Left cardiac atrium (tissue), 4 donors: Measurements from ENCODE around the gene RNF115. TPM values are rescaled to one million over a fixed set of nuclear protein-coding genes. Genes with fewer than 3 reads are reported as not detected.

Experiments used
- ATAC-seq, 2 donors: fragments of 200-7000 bp; cut with Tn5 transposase; one replicate each; pipeline ENCODE4 v1.9.1; 2020; ENCODE audit warnings: mild to moderate bottlenecking in 2 of 2, moderate library complexity in 2 of 2
- DNase-seq: peaks from one replicate; pipeline ENCODE4 v3.0.0-alpha.2; 2020
- intact Hi-C, 2 donors: fragments of 100-400 bp; cut with DNase I; formaldehyde crosslinking; loops; one replicate each; pipeline versions ENCODE4 v1.14.1 to v1.15.1; 2022 to 2023
- total RNA-seq, 2 donors: library from RNA; stranded (reverse); fragmentation: NEBNext Ultra II Directional; extraction: Animal tissue kit (Norgen Biotek cat#: 25700); gene quantifications; one replicate each; pipeline ENCODE4 v1.2.1, GENCODE V29; 2021
- donor health status: DM: no; HTN: yes; CAD: no.
- donor health status: DM: no; HTN: yes; CAD: no; lungs with severe emphysema.
- donor health status: DM: yes; HTN: yes; CAD: no.
- donor health status: Dilated cardiomyopathy.

RNF115 gene
- total RNA-seq, 2 donors from 2014 or later, result 27.7 to 34.4 TPM

DNA sequence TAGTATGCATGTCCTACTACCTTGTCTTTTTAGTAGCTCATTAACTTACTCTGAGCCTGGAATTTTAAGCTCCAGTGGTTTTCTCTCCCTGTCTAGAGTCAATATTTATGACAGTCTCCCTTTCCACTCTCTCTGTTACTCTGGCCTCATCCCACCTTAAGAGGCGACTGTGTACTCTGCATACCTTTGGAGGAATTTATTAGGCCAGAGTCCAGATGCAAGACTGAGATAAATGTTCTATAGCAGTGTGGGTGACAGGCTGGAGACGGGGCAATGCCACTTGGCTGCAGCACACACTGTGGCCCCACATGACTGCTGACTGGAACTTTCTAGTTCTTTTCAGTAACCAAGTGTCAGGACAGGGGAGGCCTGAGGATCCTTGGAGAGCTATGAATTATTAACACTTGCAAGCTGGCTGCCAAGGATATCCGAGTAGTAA is 112.7 kb downstream of the RNF115 start:
- no peak for DNase-seq
- intact Hi-C loops, result no loop called here
- ATAC-seq, result no peak

DNA sequence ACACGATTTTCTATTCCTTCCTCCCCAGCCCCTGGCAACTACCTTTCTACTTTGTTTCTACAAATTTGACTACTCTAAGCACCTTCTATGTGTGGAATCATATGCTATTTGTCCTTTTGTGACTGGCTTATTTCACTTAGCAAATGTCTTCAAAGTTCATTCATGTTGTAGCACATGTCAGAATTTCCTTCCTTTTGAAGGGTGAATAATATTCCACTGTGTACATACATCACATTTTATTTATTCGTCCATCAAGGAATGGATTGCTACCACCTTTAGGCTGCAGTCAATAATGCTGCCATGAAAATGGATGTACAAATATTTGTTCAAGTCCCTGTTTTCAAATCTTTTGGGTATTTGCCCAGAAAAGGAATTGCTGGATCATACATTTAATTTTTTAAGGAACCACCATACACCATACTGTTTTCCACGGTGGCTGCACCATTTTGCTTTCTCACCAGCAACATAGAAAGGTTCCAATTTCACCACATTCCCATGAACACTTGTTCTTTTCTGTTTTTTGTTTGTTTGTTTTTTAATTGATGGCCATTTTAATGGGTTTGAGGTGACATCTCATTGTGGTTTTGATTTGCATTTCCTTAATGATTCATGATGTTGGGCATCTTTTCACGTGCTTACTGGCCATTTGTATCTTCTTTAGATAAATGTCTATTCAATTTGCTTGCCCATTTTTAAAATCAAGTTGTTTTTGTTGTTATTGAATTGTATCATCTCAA is 113.4 kb downstream of the RNF115 start:
- intact Hi-C loops, result no loop called here

DNA sequence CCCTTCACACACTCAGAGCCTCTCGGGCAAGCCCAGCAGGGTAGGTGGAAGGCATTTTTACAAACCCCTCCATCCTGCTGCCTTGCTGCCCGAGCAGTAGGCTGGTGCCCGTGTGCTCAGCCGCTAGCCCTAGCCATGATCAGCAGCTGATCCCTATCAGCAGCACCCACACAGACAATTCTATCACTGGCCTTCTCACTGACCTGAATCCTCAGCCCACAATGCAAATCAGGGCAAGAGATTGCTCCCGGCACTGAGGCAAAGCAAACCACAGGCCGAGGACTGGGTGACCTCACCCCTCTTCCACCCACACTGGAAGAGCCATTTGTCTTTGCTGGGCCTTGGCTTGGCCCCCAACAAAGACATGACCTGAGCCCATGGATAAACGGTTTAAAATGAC is 115.8 kb downstream of the RNF115 start:
- intact Hi-C loops, result no loop called here
- DNase-seq, result no peak
- no peak for ATAC-seq

More for the DNA sequence above, 113.4 kb downstream of the RNF115 start:
- ATAC-seq (no peak), DNase-seq (no peak)

DNA sequence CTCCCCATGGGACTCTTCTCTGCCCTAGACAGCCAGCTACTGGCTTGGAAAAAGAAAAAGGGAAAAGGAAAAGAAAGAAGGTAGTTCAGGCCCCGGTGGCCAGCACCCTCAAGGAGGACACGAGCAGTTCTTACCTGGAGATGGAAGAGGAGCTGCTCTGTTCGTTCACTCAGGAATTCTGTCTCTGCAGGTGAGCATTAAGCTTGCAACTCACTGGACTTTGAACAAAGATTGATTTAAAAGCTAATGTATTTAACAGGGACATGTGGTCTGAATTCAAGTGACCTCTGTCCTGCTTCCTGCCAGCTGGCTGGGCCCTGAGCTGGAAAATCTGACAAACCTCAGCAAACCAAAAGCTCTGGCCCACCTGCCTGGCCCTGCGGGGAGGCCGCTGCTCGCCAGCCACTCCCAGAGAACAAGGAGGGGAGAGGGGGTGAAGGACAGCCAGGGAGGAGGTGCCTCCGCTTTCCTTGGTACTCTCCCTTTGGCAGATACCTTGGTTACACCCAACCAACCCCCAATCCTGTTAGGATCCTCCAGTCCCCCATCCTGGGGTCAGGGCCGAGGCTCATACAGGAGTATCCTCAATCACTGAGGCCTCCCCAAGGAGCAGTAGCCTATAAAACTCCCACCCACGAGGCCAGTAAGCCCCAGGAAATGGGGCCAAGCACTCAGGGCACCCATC is 116.6 kb downstream of the RNF115 start, which contains the start of gene PDZK1:
PDZK1 (minus strand) TSS at position 186 of the 685 bp plus-strand sequence. CDS start 19,347 bp downstream, outside the sequence.
- DNase-seq, result no peak
- no peak for ATAC-seq
- intact Hi-C loops, result no loop called here

DNA sequence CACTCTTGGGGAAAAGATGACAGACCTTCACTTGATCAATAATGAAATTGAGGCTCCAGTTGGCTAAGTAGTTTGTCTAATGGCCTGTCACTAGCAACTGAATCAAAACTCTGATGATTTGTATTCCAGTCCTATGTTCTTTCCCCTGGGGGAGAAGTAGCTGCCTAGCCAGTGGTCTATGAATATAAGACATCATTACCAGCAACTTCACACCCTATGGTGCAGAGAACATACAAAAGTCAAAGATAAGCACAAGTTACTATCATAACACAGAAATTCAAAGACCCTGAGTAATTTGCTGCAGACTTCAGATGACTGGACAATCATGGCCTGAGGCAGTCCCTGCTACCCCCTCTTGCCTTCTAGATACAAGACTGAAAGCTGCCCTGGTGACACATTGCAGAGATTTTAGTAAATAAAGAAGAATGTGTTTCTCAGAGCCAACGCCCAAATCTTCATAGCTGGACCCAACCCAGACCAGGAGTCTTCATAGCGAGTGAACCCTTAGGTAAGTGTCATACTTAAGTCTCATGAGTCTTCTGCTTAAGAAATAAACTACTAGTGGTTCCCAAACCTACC is 117.7 kb downstream of the RNF115 start:
- ATAC-seq (no peak), DNase-seq (no peak)
- intact Hi-C loops, result no loop called here

DNA sequence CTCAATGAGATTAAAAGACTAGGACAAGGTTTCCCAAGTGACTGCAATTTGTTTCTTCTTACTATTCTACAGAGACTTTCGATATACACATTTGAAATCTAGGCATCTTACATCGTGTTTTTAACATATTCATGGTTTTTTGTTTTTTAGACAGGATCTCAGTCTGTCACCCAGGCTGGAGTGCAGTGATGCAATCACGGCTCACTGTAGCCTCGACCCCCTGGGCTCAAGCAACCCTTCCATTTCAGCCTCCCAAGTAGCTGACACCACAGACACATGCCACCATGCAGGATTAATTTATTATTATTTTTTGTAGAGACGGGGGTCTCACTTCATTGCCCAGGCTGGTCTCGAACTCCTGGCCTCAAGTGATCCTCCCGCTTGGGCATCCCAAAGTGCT is 118.3 kb downstream of the RNF115 start:
- DNase-seq (no peak), ATAC-seq (no peak)
- intact Hi-C loops, result no loop called here

DNA sequence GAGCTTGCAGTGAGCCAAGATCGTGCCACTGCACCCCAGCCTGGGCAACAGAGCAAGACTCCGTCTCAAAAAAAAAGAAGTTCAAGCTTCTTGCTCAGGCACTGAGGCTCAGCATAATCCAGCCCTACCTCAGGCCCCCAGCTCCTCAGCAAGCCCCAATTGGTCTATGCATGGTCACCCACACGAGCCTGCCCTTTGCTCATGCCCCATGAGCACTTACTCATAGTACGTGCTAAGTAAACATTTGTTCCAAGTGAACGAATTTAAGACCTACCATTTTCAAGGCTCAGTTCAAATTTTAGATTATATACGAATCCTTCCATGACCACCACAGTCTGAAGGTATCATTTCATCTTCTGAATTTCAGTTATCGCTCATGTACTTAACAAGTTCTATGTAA is 121.1 kb downstream of the RNF115 start:
- ATAC-seq, result no peak
- intact Hi-C loops, result no loop called here
- no peak for DNase-seq

DNA sequence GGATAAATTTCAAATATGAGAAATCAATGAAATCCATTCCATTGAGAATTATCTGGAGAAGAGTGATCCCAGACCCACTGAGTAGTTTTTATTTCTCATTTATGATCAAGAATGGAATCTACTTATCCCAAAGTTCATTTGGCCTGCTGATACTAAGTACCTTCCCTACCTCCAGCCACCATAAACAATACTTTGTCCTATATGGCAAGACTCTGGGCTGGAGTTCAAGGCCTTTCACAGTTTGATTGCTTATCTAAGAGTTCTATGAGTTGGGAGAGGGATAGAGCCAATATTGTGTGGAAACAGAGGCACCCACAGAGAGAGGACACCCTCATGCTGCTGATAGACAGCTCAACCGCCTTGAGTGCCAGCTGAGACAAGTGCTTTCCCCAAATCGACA is 121.8 kb downstream of the RNF115 start:
- DNase-seq (no peak), ATAC-seq (no peak)
- intact Hi-C loops, result no loop called here

DNA sequence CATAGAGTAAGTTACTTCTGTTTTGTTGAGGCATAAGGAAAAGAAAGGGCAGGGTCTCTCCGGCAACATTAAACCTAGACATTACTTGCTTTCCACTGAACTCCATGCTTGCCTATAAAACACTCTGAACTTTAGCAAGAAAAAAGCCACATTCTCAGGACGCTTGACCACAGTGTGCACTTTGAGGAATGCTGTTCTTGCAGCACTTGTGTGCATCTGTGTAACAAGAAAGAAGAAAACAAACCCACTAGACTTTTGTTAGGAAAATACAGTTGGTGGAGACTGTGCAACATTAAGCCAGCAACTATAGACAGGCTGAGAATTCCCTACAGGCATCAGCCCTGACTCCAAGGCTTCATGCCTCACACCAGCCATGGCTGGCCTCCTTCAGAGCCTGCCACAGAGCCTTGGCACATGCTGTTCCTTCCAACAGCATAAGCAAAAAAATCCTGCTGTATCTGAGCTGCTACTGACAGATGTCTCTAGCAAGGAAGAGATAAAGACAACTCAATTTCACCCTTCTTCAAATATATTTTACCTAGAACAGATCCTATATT is 122.5 kb downstream of the RNF115 start:
- DNase-seq, result no peak
- ATAC-seq, result no peak
- intact Hi-C loops, result no loop called here

DNA sequence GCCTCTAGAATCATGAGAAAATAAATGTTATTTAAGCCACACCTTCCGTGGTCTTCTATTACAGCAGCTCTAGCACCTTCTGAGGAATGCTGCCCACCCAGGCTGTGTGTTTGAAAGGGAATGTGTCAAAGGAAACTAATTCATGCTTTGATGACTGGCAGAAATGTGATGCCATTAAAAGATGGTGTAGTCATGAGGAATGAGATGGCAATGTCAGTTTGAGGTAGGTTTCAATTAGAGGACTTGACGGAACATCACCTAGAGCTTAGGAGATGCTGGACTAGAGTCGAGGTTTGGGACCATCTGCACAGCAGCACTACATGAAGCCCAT is 127.3 kb downstream of the RNF115 start:
- intact Hi-C loops, result no loop called here
- ATAC-seq, result no peak
- no peak for DNase-seq

DNA sequence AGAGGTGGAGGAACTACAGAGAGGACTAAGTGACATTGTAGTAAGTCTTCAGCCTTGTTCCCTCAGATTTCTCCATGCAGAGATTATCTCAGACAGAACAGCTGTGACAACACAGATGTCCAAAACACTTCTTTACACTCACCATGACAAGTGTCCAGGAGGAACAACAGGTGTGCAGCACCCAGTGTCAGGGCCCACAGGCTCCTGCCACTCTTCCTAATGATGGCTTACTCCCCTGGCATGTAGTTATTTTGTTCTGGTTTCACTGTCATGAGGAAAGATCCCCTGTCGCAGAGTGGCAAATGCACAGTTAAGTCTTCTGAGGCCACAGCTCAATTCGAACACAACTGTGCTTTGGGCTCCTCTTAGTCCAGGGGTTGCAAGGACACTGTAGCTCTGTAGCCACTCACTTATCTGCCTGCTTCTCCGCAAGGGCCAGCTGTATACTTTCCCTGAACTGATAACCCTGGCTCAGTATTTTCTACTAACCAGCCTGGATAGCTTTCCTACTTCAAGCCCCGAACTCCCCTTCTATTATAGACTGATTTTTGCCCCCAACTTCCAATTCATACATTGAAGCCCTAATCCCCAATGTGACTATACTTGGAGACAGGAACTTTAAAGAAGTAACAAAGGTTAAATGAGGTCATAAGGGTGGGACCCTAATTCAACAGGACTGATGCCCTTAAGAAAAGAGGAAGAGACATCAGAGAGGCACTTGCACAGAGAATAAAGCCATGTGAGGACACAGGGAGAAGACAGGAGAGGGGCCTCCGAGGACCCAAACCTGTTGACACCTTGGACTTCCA is 127.9 kb downstream of the RNF115 start:
- no peak for ATAC-seq
- no peak for DNase-seq
- intact Hi-C loops, result no loop called here

DNA sequence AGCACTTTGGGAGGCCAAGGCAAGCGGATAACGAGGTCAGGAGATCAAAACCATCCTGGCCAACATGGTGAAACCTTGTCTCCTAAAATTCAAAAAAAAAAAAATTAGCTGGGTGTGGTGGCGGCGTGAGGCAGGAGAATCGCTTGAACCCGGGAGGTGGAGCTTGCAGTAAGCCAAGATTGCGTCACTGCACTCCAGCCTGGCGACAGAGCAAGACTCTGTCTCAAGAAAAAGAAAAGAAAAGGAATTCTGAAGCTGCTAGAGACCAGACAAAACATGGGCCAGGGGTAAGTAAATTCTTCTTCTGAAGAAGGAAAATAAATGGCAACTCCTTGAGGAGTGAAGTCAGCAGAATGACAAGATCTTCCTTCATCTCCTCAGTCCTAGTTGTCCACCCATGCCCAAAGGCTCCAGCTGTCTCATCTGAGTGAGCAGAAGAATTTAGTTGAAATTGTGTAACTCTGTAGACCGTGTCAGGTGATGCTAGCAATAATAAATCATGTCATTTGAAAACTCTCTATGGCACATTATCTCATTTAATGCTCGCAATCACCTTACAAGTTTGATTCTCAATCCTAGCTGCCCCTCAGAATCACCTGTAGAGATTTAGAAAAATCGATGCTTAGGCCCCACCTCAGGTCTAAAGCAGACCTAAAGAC is 131.0 kb downstream of the RNF115 start:
- DNase-seq (no peak), ATAC-seq (no peak)
- intact Hi-C loops, result no loop called here

DNA sequence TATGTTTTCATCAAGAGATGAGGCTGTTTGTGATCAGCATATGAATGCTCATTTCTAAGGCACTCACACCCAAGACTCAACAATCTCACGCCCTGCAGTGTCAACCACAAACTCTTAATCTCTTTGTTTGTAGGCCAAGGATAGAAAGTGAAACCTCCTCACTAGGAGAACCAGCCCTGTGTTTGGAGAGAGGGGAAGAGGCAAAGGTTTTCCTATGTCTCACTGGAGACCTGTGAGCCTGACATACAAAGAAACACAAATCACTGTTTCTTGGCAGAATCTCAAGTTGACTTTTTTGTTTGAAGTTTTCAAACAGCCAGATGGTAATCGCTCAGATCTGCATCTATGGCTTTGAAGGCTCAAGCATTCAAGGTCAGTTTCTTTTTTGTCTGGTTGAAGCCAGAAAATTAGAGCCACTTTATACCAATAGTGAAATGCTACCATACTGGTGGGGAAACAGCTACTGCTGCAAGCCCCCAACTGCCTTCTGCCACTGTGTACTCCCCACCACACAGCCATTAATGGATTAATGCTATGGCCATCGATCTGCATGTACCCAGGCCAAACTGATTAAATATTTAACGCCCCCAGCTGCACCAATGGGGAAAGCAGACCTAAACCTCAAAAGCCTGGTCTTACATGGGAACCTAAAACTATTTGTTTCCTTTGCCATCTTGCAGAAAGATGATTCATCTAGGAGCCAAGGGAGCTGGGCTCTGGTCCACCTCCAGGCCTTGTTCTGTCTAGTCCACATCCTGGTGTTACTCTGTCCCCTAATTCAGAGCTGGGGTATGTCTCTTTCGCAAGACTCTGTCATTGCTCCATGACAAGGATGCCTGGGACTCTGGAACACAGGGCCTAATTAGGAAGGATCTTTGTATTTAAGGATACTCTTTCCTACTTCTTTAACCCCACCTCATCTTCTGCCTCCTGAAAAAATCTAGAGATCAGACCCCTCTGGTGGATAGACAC is 133.0 kb downstream of the RNF115 start:
- ATAC-seq, result peak in 1 of 2 donors; percentile 31
- intact Hi-C loops, result no loop called here
- DNase-seq, result no peak

DNA sequence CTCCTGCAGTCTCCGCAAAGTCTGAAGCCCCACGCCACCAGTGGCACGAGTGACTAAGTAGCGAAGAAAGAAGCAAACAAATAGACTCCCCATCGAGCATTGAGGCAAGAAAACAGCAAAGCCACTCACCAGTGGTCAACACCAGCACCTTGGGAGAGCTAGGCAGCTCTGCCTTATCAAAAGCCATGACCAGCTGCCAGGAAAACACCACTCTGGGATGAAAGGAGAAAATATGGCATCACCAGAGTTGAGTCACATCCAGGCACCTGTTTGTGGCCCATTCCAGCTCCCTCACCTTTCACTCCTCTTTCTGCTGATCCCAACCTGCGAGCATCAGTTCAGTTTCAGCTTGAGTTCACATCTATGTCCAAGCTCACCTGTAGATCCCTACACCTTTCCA is 134.0 kb downstream of the RNF115 start:
- DNase-seq, result no peak
- intact Hi-C loops, result no loop called here
- ATAC-seq, result no peak

DNA sequence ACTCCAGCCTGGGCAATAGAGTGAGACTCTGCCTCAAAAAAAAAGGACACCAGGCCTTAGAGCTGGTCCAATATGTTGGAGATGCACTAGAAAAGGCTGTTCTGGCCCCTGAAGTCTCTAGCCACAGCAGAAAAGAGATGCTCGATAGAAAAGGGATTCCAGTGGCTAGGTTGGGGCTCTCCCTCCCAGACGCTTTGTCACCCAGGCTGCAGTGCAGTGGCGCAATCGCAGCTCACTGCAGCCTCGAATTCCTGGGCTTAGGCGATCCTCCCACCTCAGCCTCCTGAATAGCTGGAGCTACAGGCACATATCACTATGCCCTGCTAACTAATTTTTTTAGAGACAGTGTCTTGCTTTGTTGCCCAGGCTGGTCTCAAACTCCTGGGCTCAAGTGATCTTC is 135.0 kb downstream of the RNF115 start:
- intact Hi-C loops, result no loop called here
- no peak for ATAC-seq
- no peak for DNase-seq
